GM18873 (cell line): Measurements from ENCODE around the gene C1orf174.
"Not testable (repeated sequence)": the region's sequence is repeated elsewhere in the genome, so short reads cannot be mapped to it uniquely, and the experiment has no call there.

Experiments used
- ATAC-seq: cut with Tn5 transposase; IDR thresholded peaks from one replicate; pipeline ENCODE4 v1.9.1; 2021; ENCODE audit warnings: mild to moderate bottlenecking, moderate library complexity, moderate number of reproducible peaks; ENCODE audit not compliant: unreplicated experiment, low FRiP score

C1orf174 gene

DNA sequence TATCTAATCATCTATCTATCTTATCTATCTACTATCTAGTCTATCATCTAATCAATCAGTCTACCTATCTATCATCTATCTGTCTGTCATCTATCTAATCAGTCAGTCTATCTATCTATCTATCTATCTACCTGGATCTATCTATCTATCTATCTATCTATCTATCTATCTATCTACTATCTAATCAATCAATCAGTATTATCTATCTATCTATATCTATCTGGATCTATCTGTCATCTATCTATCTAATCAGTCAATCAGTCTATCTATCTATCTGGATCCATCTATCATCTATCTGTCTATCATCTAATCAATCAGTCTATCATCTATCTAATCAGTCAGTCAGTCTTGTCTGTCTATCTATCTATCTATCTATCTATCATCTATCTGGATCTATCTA is 26.9 kb upstream of the C1orf174 start:
- ATAC-seq = no peak

DNA sequence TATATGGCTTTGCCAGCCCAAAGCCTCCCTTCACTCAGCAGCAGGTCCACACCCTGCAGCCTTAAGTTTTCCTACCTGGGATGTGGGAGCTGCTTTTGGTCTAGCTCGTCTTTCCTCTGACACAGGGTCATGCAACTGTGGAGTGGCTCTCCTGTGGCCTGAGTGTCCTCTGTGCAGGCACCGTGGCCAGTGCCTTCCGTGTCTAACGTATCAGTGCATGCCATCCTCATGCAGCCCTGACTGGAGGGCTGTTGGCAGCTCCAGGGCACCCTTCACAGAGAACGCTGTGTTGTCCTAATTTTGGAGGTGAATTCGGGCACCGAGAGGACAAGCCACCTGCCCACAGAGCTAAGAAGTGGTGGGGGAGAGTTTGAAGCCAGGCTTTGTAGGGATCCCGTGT is 25.7 kb upstream of the C1orf174 start:
- ATAC-seq = no peak

DNA sequence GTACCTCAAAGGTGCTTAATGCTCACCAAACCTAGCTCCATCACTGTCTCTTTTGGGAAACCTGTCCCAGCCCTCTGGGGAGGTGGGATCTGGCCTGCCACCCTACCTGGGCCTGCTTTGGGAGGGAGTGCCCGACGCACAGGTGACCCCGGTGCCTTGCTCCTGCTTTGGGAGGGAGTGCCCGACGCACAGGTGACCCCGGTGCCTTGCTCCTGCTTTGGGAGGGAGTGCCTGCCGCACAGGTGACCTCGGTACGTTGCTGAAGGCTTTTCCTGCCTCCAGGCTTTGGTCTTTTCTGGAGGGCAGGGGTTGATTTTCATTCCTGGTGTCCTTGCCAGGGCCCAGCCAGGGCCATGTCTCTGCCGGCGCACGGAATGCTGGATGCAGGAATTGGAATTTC is 25.2 kb upstream of the C1orf174 start:
- ATAC-seq = no peak

GRCh38 chr1:3924825-3925220 is 24.8 kb upstream of the C1orf174 start:
- ATAC-seq = no peak

DNA sequence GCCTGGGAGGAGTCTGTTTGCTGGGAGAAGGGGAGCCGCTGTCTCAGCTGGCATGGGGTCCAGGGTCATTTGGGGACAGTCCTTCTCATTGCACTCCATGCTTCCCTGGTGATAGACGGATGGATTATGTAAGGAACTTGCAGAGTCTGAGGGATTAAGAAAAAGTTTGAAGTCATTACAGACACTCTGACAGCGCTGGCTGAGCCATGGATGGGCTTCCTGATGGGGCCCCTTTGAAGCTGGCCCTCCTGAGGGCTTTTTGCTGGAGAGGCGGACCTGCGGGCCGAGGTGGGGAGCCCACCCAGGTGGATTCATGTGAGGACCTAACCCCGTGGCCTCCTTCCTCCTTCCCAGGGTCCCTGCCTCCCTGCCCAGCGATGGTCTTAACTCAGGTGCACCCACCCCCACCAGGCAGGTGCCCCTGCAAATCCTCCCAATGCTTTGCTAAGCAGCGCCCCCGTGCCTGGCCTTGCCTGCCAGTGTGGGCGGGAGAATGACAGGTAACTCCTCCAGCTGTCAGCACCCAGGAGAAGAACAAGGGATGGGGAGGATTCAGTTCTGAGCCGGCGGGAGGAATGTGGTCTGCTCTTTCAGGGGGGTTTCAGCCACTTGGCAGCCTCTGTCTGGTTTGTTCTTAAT is 24.2 kb upstream of the C1orf174 start:
- ATAC-seq = no peak

GRCh38 chr1:3923378-3924185 is 23.5 kb upstream of the C1orf174 start:
- no peak for ATAC-seq

DNA sequence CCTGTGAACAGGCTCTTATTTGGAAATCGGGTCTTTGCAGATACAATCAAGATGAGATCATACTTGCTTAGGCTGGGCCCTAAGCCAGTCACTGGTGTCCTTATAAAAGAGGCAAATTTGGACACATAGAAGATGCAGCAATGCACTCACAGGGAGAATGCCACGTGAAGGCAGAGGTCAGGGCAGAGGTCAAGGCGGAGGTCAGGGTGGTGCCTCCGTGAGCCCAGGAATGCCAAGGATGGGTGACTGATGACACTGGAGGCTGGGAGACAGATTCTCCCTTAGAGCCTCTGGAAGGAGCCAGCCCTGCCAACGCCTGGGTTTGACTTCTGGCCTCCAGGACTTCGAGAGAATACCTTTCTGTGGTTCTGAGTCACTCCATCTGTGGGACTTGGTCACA is 22.8 kb upstream of the C1orf174 start:
- ATAC-seq = no peak

GRCh38 chr1:3922201-3922725 is 22.2 kb upstream of the C1orf174 start:
- no peak for ATAC-seq

GRCh38 chr1:3921765-3922164 is 21.7 kb upstream of the C1orf174 start:
- ATAC-seq = no peak

DNA sequence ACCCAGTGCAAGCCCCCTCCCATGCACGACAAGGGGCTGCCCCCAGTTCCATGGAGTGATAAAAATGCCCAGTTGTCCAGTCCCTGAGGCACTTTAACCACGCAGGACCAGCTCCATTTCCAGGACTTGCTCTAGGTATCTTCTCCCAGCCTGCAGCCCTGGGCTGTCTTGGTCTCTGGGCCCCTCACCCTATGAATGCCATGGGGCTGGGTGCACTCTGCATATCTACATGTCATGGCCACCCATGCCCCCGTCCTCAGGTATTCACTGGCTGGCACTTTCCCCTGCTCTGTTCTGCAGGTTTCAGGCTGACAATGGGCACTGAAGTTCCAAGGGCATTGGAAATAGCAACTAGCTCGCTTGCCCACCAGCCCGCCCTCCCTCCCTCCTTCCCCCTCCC is 19.6 kb upstream of the C1orf174 start:
- ATAC-seq = no peak

- no peak for ATAC-seq
Observed at GRCh38 chr1:3918966-3919611, 19.0 kb upstream of the C1orf174 start.

DNA sequence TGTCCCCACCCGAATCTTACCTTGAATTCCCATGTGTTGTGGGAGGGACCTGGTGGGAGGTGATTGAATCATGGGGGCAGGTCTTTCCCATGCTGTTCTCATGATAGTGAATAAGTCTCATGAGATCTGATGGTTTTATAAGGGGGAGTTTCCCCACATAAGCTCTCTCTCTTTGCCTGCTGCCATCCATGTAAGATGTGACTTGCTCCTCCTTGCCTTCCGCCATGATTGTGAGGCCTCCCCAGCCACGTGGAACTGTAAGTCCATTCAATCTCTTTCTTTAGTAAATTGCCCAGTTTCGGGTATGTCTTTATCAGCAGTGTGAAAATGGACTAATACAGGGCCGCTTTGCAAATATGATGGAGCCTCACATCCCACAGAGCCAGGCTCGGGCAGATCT is 18.3 kb upstream of the C1orf174 start:
- not testable (repeated sequence) for ATAC-seq

- ATAC-seq = no peak
Observed at GRCh38 chr1:3917761-3918160, 17.7 kb upstream of the C1orf174 start.

- no peak for ATAC-seq
Observed at GRCh38 chr1:3915551-3916121, 15.6 kb upstream of the C1orf174 start.

GRCh38 chr1:3914911-3915310 is 14.8 kb upstream of the C1orf174 start:
- no peak for ATAC-seq

- ATAC-seq = no peak
Observed at GRCh38 chr1:3914331-3914851, 14.3 kb upstream of the C1orf174 start.

DNA sequence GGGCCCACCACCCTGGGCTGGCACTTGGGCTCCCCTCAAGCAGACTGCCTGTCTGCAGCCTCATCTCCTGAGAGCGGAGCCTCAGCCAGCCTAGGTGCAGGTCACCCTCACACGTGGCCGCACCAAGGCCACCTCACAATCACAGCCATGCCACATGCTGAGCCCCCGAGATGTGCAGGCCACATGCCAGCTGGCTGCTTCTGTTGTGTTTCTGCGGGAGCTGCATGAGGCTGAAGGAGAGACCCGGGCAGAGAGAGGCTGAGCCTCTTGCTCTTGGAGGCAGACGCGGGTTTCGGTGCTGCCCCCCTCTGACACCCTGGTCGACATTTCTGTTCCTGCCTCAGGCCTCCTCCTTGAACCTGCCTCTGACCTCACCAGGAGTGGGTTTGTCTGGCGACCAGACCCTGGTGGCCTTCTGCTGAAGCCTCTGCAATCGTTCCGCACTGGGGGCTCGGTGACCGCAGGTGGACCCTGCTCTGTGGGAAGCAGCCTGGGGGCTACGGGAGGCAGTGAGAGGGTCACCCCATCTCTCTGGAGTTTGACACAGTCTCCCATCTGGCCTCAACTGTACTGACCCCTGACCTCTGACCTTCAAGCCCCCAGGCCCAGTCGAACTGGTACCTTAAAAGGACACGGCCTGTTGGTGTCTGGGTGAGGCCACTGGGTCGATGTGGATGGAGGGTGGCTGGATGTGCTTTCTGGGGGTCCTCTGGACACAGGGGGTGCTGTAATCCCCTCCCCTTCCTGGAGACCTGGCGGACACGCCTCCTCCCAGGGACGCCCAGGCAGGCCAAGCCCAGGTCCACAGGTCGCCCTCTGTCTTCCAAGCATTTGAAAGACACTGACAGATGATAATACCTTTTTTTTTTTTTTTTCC is 13.0 kb upstream of the C1orf174 start:
- no peak for ATAC-seq

DNA sequence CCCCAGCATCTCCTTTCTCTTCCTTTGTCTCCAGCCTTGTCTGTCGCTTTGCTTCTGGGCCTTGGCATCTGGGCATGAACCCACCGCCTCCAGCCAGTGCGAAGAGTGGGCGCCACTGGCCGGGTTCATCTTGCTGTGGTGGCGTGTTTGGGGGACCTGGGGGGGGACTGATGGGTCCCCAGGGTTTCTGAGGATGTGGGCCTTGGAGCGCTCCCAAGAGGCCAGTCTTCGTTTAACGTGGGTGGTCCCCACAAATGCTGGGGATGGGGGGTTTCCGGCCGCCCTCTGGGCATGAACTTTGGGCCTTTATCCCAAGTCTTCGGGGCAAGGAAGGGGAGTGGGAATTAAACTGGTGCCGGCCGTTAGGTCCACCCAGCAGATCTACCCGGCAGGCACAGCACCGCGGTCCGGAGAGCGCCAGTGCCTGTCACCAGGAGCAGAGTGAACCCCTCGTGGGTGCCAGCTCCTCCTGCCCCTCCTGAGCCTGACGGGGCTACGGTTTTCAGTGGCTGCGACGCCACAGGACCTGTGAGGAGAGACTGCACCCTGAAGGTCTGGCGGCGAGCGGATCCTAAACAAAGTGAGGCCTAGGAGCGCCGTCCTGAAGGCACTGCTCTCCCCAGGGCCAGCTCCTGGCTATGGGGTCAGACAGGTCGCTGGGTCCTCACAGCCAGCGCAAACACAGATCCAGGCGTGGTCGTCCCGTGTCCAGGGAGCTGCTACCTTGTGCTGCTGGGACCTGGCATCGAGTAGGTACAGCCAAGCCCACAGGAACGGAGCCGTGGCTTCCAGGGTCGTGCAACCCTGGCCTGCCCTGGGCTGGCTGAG is 12.1 kb upstream of the C1orf174 start:
- no peak for ATAC-seq
